GM12874 (cell line): ENCODE measurements around the gene TINAGL1.

ENCODE experiments used
- TF ChIP-seq, protein P1 (sequence below): IDR thresholded peaks from 2 replicates; pipeline ENCODE4 v1.5.1; 2011; ENCODE audit warnings: low read depth, mild to moderate bottlenecking, control low read depth, low read length, moderate library complexity; ENCODE audit not compliant: insufficient read depth

The TINAGL1 gene

DNA sequence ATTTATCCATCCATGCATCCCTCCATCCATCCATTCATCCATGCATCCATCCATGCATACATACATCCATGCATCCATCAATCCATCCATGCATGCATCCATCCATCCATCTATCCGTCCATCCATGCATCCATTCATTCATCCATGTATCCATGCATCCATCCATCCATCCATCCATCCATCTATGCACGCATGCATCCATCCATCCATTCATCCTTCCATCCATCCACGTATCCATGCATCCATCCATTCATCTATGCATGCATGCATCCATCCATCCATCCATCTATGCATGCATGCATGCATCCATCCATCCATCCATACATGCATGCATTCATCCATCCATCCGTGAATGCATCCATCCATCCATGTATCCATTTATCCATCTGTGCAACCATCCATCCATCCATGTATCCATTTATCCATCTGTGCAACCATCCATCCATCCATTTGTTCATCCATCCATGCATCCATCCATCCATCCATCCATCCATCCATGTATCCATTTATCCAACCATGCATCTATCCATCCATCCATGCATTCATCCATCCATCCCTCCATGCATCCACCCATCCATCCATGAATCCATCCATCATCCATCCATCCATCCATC lies 30.3 kb upstream of the TINAGL1 start:
- TF ChIP-seq, protein P1, sequence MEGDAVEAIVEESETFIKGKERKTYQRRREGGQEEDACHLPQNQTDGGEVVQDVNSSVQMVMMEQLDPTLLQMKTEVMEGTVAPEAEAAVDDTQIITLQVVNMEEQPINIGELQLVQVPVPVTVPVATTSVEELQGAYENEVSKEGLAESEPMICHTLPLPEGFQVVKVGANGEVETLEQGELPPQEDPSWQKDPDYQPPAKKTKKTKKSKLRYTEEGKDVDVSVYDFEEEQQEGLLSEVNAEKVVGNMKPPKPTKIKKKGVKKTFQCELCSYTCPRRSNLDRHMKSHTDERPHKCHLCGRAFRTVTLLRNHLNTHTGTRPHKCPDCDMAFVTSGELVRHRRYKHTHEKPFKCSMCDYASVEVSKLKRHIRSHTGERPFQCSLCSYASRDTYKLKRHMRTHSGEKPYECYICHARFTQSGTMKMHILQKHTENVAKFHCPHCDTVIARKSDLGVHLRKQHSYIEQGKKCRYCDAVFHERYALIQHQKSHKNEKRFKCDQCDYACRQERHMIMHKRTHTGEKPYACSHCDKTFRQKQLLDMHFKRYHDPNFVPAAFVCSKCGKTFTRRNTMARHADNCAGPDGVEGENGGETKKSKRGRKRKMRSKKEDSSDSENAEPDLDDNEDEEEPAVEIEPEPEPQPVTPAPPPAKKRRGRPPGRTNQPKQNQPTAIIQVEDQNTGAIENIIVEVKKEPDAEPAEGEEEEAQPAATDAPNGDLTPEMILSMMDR, result no peak

DNA sequence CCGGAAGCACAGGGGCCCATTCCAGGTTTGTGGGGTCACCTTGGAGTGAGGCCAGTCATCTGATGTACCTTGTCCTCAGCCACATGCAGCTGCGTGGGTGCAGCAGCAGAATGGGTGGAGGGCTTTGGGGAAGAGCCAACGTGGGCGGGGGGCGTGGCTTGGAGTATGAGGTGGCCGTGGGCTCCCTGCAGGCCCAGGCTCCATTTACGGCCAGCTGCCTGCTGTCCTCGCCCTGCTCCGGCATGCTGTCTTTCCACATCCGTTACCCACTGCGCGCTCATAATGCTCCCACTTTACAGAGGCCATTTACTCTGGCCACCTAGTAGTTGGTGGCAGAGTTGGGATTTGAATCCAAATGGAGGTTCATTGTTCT lies 27.8 kb upstream of the TINAGL1 start:
- TF ChIP-seq, protein P1, result no peak

DNA sequence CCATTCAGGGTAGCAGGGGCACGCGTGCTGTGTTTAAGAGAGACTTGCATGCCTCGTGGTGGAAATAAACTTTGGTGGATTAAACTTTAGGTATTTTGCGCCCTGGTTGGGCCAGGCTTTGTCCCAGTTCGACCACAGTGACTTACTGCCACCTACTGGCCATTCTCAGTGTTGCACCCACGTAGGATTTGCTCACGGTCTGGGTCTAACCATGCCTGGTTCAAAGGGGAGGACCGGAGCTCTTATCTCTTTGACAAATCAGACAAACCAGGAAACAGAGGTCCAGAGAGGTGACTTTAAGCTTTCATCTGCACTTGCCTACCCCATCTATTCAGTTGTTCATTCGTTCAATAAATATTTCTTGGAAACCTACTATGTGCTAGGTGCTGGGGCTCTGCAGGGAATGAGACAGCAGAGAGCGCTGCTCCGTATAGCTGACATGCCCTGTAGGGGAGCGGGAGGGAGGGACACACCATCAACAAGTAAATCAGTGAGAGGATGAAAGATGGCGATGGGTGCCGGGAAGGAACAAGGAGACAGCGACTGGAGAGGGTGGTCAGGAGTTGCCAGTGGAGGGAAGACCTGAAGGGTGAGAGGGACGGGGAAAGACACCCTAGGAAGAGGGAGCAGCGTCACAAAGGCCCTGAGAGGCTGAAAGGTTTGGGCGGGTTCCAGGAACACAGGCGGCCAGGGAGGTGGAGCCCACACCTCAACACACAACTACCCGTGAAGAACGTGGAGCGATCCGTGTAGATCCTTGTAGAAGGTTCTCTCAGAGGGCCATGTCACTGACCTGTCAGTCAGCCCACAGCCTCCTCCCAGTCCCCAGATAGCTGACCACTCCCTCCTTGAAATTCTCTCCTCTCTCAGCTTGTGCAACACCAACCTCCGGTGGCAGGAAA lies 27.2 kb upstream of the TINAGL1 start:
- TF ChIP-seq, protein P1, result peak; percentile 79

DNA sequence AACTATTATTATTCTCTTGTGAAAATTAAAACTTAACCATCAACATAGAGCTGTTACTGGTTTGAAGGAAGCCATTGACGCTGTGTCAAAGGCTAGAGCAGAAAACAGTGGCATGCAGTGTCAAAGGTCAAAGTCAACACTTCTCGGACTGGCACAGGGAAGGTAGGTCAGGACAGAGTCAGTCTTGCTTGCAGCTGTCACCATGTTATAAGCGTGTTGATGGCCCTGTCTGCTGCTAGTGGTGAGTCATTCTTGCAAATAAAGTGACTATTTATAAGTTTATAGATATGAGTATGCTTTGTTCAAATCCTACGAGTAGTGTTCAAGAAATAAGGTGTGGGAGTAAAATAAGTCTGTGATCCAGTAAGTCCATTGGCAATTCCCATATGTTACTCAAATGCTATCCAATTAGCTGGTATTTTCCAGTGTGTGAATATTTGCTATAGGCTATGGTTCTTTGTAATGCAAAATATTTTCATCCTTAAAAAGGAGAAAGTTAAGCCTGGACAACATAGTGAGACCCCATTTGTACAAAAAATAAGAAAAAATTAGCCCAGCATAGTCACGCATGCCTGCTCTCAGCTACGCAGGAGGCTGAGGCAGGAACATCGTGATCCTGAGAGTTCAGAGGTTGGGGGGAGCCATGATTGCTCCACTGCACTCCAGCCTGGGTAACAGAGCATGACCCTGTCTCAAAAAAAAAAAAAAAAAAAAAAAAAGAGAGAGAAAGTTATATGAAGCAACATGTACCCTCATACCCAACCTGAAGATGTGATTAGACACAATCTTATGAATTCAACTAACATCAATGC lies 26.3 kb upstream of the TINAGL1 start:
- TF ChIP-seq, protein P1, result no peak

DNA sequence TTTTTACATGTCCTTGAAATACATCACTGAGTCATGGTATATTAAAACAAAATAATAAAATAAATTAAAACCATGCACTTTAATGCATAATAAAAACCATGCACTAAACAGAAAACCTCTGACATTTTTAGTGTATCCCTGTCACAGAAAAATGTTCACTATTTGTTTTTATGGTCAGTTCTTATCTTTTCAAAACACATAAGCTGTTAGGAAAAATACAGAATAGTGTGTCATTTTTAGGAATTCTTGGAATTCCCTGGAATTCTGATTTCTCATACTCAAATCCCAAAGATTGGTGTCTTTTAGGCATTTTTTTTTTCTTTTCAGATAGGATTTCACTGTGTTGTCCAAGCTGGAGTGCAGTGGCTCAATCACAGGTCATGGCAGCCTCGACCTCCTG lies 25.1 kb upstream of the TINAGL1 start:
- TF ChIP-seq, protein P1, result no peak

DNA sequence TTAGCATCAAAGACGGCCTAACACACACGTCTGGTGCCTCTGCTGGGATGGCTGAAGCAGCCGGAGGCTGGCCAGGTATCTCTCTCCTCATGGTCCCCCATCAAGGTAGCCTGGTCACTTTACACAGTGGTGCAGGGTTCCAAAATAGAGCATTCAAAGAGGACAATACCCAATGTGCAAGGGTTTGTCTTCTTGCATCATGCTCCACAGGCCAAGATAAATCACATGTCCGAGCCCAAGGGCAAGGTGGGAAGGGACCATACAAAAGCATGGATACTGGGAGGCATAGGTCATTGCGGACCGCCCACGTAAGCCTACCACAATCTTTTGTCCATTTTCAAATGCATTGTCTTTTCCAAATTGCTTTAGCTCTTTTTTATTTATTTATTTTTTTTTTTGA lies 23.8 kb upstream of the TINAGL1 start:
- TF ChIP-seq, protein P1, result no peak

DNA sequence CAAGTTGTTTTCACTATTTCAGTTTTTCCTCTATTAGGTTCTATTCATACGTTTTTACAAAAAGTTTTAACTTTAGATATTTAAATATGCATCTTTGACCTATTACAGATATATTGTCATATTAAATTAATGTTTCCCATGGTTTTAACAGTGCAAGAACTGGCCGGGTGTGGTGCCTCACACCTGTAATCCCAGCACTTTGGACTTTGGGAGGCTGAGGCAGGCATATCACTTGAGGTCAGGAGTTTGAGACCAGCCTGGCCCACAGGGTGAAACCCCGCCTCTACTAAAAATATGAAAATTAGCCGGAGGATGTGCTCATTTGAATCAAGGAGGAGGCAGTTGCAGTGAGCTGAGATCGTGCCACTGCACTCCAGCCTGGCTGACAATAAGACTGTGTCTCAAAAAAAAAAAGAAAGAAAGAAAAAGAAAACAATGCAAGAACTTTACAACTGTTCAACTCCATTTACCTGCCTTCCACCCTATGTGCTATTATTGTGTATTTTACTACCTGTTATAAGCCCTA lies 19.8 kb upstream of the TINAGL1 start:
- TF ChIP-seq, protein P1, result no peak
